CD14-positive monocyte (primary cell): Measurements from ENCODE around the gene C4BPB. TPM values are rescaled to one million over a fixed set of nuclear protein-coding genes. Genes with fewer than 3 reads are reported as not detected.

ENCODE experiments used
- DNase-seq, 3 donors: peaks; one replicate each; pipeline ENCODE4 v3.0.0-alpha.2; 2011 to 2022
- H2AFZ ChIP-seq: 2 replicates; pipeline ENCODE4 v1.6.0; 2012; ENCODE audit warnings: mild to moderate bottlenecking, low read depth, low read length, inconsistent platforms; ENCODE audit not compliant: insufficient read depth, poor library complexity, severe bottlenecking
- H3K27ac ChIP-seq, 2 donors: 1 replicate in 1 of 2; 2 replicates in 1 of 2; pipeline ENCODE4 v1.5.1; 2012 to 2013; ENCODE audit warnings: low read length in 2 of 2, control low read depth in 1 of 2, inconsistent platforms in 1 of 2, low read depth in 1 of 2, mild to moderate bottlenecking in 1 of 2
- H3K27me3 ChIP-seq, 2 donors: one replicate each; pipeline versions ENCODE4 v1.6.0 to v1.6.1; 2011 to 2013; ENCODE audit warnings: low read length in 2 of 2; ENCODE audit not compliant: control insufficient read depth in 2 of 2, insufficient read depth in 2 of 2
- H3K36me3 ChIP-seq, 2 donors: replicated peaks in 1 of 2; 1 replicate in 1 of 2; 2 replicates in 1 of 2; pipeline versions ENCODE4 v1.5.1 to v1.6.1; 2012 to 2013; ENCODE audit warnings: low read length in 2 of 2, control low read depth in 1 of 2, inconsistent platforms in 1 of 2, mild to moderate bottlenecking in 1 of 2; ENCODE audit not compliant: insufficient read depth in 2 of 2, control insufficient read depth in 1 of 2
- H3K4me1 ChIP-seq, 2 donors: 1 replicate in 1 of 2; 2 replicates in 1 of 2; pipeline versions ENCODE4 v1.5.1 to v1.6.1; 2012 to 2013; ENCODE audit warnings: low read length in 2 of 2, control low read depth in 1 of 2, inconsistent platforms in 1 of 2, mild to moderate bottlenecking in 1 of 2, moderate library complexity in 1 of 2; ENCODE audit not compliant: insufficient read depth in 2 of 2, control insufficient read depth in 1 of 2
- H3K4me2 ChIP-seq: replicated peaks from 2 replicates; pipeline ENCODE3; 2012; ENCODE audit warnings: low read length, moderate library complexity, mild to moderate bottlenecking; ENCODE audit not compliant: poor library complexity, severe bottlenecking; ENCODE audit errors: extremely low read depth
- H3K4me3 ChIP-seq, 3 experiments: fragments of 200-600 bp in 1 of 3; sonication (generic) in 1 of 3; replicated peaks in 1 of 3; 1 replicate in 2 of 3; 2 replicates in 1 of 3; pipeline ENCODE4 v1.5.1; 2011 to 2013; ENCODE audit warnings: low read length in 3 of 3, mild to moderate bottlenecking in 3 of 3, control low read depth in 2 of 3, low read depth in 2 of 3, inconsistent platforms in 1 of 3, moderate library complexity in 1 of 3
- H3K79me2 ChIP-seq: 2 replicates; pipeline ENCODE4 v1.6.0; 2012; ENCODE audit warnings: mild to moderate bottlenecking, control low read depth, inconsistent platforms, low read length, moderate library complexity; ENCODE audit not compliant: insufficient read depth
- H3K9ac ChIP-seq: 2 replicates; pipeline ENCODE4 v1.6.0; 2017; ENCODE audit warnings: low read length, mild to moderate bottlenecking; ENCODE audit not compliant: insufficient read depth, poor library complexity, severe bottlenecking
- H3K9me3 ChIP-seq, 2 donors: replicated peaks in 1 of 2; 1 replicate in 1 of 2; 2 replicates in 1 of 2; pipeline versions ENCODE4 v1.5.1 to v1.6.1; 2012 to 2013; ENCODE audit warnings: low read length in 2 of 2, control low read depth in 1 of 2; ENCODE audit not compliant: control insufficient read depth in 1 of 2, insufficient read depth in 1 of 2
- H4K20me1 ChIP-seq: 2 replicates; pipeline ENCODE4 v1.6.0; 2012; ENCODE audit warnings: mild to moderate bottlenecking, low read length, control low read depth, moderate library complexity; ENCODE audit not compliant: insufficient read depth
- H3K27ac Mint-ChIP-seq, 7 donors: one replicate each; pipeline ENCODE4 v1.8.0; 2020; ENCODE audit warnings: mild to moderate bottlenecking in 7 of 7, mixed read lengths in 7 of 7, moderate library complexity in 6 of 7, inconsistent platforms in 2 of 7
- H3K27me3 Mint-ChIP-seq, 3 donors: one replicate each; pipeline ENCODE4 v1.8.0; 2021 to 2022; ENCODE audit warnings: low read depth in 3 of 3, mild to moderate bottlenecking in 3 of 3, mixed read lengths in 3 of 3, moderate library complexity in 3 of 3, inconsistent platforms in 1 of 3
- H3K36me3 Mint-ChIP-seq, 2 donors: one replicate each; pipeline ENCODE4 v1.8.0; 2020; ENCODE audit warnings: mixed read lengths in 2 of 2, inconsistent platforms in 1 of 2, mild to moderate bottlenecking in 1 of 2
- H3K4me1 Mint-ChIP-seq: one replicate; pipeline ENCODE4 v1.8.0; 2020; ENCODE audit warnings: mild to moderate bottlenecking, mixed read lengths
- H3K4me3 Mint-ChIP-seq, 2 donors: one replicate each; pipeline ENCODE4 v1.8.0; 2020; ENCODE audit warnings: mild to moderate bottlenecking in 2 of 2, mixed read lengths in 2 of 2, moderate library complexity in 1 of 2
- H3K9me3 Mint-ChIP-seq, 7 donors: one replicate each; pipeline ENCODE4 v1.8.0; 2020 to 2022; ENCODE audit warnings: mixed read lengths in 7 of 7, mild to moderate bottlenecking in 6 of 7, moderate library complexity in 6 of 7, inconsistent platforms in 2 of 7
- WGBS: methylation state at CpG from one replicate; pipeline ENCODE4 v1.1.5; 2013; ENCODE audit warnings: missing lambda C conversion rate; ENCODE audit not compliant: insufficient coverage; 5-methylcytosine and 5-hydroxymethylcytosine counted together
- intact Hi-C, 2 donors: fragments of 100-400 bp; cut with micrococcal nuclease; formaldehyde crosslinking; loops; one replicate each; pipeline versions ENCODE4 v1.15.0 to v1.15.1; 2023
- polyA plus RNA-seq, 3 donors: library from polyadenylated mRNA; depleted of rRNA in 1 of 3; unstranded in 2 of 3; stranded (reverse) in 1 of 3; fragments of 300-500 nt in 2 of 3; fragments of >200 nt in 1 of 3; fragmentation: Illumina TruSeq in 2 of 3; gene quantifications; 1 replicate in 2 of 3; 2 replicates in 1 of 3; pipeline ENCODE4 v1.2.3, GENCODE V29; 2012 to 2021
- TF ChIP-seq, protein P1 (sequence below): fragments of 200-600 bp; IDR thresholded peaks from one replicate; pipeline ENCODE4 v1.8.0; 2022; ENCODE audit warnings: antibody characterized with exemption, mild to moderate bottlenecking

C4BPB gene
- polyA plus RNA-seq, 3 donors: not detected

DNA sequence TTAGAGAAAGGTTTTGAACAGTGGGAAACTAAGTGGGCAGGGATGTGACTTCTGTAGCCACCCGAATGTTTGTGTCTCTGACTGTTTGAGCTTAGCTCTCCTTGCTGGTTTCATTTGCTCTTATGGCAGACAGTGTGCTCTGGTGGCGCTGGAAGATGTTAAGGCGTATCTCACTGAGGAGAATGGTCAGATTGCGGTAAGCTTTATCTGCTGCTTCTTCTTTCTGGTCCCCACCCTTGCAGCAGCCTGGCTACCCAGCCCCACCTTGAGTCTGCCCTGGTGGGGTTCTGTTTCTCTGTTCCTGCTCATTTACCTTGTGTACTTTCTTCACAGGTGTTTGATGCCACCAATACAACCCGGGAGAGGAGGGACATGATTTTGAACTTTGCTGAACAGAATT, 25.6 kb upstream of the C4BPB start:
- H3K9ac ChIP-seq: no peak overlapping the region
- no peak overlapping the region for H3K4me3 ChIP-seq
- Mint-ChIP-seq H3K27ac (peak overlapping the region in 1 of 7 donors; percentile 12), H3K27me3 (peaks cover 0 to under 1% (median 0%) of the 10 kb centered on the region in 3 donors), H3K36me3 (peaks cover 60 to 71% of the 10 kb centered on the region in 2 donors), H3K4me3 (no peak overlapping the region), H3K9me3 (no peaks in the 10 kb centered on the region), H3K4me1 (peaks cover 9% of the 10 kb centered on the region)
- H3K9me3 ChIP-seq: no peaks in the 10 kb centered on the region
- no peak overlapping the region for H2AFZ ChIP-seq
- no peaks in the 10 kb centered on the region for H3K27me3 ChIP-seq
- H3K79me2 ChIP-seq: no peaks in the 10 kb centered on the region
- H4K20me1 ChIP-seq: no peaks in the 10 kb centered on the region
- DNase-seq: no peak
- 93% methylated on average over 4 of the region's 5 CpGs for WGBS
- intact Hi-C loops: no loop called here
- H3K4me1 ChIP-seq: peaks cover 0 to 5% of the 10 kb centered on the region in 2 donors
- H3K27ac ChIP-seq: no peak overlapping the region
- TF ChIP-seq, protein P1, sequence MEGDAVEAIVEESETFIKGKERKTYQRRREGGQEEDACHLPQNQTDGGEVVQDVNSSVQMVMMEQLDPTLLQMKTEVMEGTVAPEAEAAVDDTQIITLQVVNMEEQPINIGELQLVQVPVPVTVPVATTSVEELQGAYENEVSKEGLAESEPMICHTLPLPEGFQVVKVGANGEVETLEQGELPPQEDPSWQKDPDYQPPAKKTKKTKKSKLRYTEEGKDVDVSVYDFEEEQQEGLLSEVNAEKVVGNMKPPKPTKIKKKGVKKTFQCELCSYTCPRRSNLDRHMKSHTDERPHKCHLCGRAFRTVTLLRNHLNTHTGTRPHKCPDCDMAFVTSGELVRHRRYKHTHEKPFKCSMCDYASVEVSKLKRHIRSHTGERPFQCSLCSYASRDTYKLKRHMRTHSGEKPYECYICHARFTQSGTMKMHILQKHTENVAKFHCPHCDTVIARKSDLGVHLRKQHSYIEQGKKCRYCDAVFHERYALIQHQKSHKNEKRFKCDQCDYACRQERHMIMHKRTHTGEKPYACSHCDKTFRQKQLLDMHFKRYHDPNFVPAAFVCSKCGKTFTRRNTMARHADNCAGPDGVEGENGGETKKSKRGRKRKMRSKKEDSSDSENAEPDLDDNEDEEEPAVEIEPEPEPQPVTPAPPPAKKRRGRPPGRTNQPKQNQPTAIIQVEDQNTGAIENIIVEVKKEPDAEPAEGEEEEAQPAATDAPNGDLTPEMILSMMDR: no peak
- no peak overlapping the region for H3K4me2 ChIP-seq
- H3K36me3 ChIP-seq: peaks cover 44 to 68% of the 10 kb centered on the region in 2 donors

DNA sequence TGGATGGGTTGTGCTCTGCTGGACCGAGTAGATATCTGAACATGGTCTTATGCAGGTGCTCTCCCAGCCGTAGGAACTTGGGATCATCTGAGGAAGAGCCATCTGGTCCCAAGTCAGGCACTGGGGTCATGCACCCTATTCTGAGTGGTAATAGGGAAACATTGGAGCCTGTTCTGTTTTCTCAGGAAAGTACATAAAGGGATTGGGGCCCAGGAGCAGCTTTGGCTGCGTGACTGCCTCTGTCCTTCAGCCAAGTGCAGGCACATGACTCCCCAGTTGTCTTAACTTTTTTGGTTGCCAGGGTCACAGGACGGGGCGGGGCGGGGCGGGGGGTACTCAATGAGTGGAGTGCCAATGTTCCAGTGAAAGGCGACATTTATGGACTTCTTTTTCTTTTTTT, 24.1 kb upstream of the C4BPB start:
- 100% methylated on average over 4 of the region's 8 CpGs for WGBS
- Histone ChIP-seq H3K27ac (no peak overlapping the region), H3K4me2 (no peak overlapping the region), H3K36me3 (peaks cover 49 to 74% of the 10 kb centered on the region in 2 donors), H3K79me2 (no peaks in the 10 kb centered on the region), H3K9me3 (no peaks in the 10 kb centered on the region), H3K27me3 (no peaks in the 10 kb centered on the region), H3K4me1 (peaks cover 4 to 13% of the 10 kb centered on the region in 2 donors), H3K9ac (no peak overlapping the region), H2AFZ (no peak overlapping the region), H3K4me3 (no peak overlapping the region), H4K20me1 (no peaks in the 10 kb centered on the region)
- intact Hi-C loops: no loop called here
- H3K4me3 Mint-ChIP-seq: no peak overlapping the region
- H3K27ac Mint-ChIP-seq: peak overlapping the region in 1 of 7 donors; percentile 47
- peaks cover 71 to 85% of the 10 kb centered on the region in 2 donors for H3K36me3 Mint-ChIP-seq
- peaks cover 0 to 2% (median 0%) of the 10 kb centered on the region in 7 donors for H3K9me3 Mint-ChIP-seq
- peaks cover 0 to 3% (median 0%) of the 10 kb centered on the region in 3 donors for H3K27me3 Mint-ChIP-seq
- no peak for DNase-seq
- TF ChIP-seq, protein P1: no peak
- peaks cover 13% of the 10 kb centered on the region for H3K4me1 Mint-ChIP-seq
